Mesodermal cell (in vitro differentiated cells): ENCODE results near the gene SLC12A6.
"Not testable (repeated sequence)": the region's sequence is repeated elsewhere in the genome, so short reads cannot be mapped to it uniquely, and the experiment has no call there.

ENCODE experiments used
- H3K27ac ChIP-seq: 2 replicates; pipeline ENCODE4 v1.7.0; 2013; ENCODE audit warnings: mild to moderate bottlenecking, low read depth, low read length, moderate library complexity; ENCODE audit not compliant: severe bottlenecking
- H3K36me3 ChIP-seq: 2 replicates; pipeline ENCODE4 v1.7.1; 2013; ENCODE audit warnings: mild to moderate bottlenecking, low read length, moderate library complexity; ENCODE audit not compliant: control insufficient read depth, insufficient read depth
- H3K4me1 ChIP-seq: one replicate; pipeline ENCODE4 v1.7.1; 2013; ENCODE audit warnings: mild to moderate bottlenecking, low read length; ENCODE audit not compliant: insufficient read depth, control insufficient read depth, poor library complexity, severe bottlenecking
- H3K4me3 ChIP-seq: 2 replicates; pipeline ENCODE4 v1.7.0; 2013; ENCODE audit warnings: low read length, control low read depth, mild to moderate bottlenecking; ENCODE audit not compliant: insufficient read depth, poor library complexity, severe bottlenecking; ENCODE audit errors: extremely low read depth
- H3K9me3 ChIP-seq: 2 replicates; pipeline ENCODE4 v1.7.1; 2013; ENCODE audit warnings: mild to moderate bottlenecking, low read length, moderate library complexity; ENCODE audit not compliant: control insufficient read depth
- WGBS, 2 experiments: methylation state at CpG; one replicate each; pipeline ENCODE4 v1.1.5; 2013; ENCODE audit warnings: missing lambda C conversion rate in 2 of 2; ENCODE audit not compliant: insufficient coverage in 2 of 2; 5-methylcytosine and 5-hydroxymethylcytosine counted together

The SLC12A6 gene

DNA sequence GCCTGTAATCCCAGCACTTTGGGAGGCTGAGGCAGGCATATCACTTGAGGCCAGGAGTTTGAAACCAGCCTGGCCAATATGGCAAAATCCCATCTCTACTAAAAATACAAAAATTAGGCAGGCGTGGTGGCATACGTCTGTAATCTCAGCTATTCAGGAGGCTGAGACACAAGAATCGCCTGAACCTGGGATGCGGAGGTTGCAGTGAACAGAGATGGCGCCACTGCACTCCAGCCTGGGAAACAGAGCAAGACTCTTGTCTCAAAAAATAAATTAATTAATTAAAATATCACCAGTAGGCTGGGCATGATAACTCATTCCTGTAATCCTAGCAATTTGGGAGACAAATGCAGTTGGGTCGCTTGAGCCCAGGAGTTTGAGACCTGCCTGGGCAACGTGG lies 144.3 kb downstream of the SLC12A6 start:
- H3K4me1 ChIP-seq, H3K4me3 ChIP-seq, H3K9me3 ChIP-seq, H3K27ac ChIP-seq: not testable (repeated sequence)
- WGBS, 2 experiments: 38 to 69% methylated on average over 2 to 5 of the region's 7 CpGs
- H3K36me3 ChIP-seq: peaks cover 36% of the 10 kb centered on the region

DNA sequence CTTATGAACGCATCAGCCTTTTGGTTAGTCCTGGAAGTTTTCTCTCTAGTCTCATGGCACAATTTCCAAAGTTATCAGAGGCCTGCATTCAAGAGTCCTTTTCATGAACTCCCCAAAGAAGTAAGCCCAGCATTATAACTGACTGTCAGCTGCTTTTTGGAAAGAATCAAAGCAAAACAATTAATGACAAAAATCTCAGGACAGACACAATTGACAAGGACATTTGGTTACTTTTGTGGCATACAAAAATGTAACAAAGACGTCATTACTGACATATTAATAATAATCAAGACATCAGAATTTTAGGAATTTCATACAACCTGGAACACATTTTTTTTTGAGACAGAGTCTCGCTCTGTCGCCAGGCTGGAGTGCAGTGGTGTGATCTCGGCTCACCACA lies 148.9 kb downstream of the SLC12A6 start:
- no peak overlapping the region for H3K27ac ChIP-seq

DNA sequence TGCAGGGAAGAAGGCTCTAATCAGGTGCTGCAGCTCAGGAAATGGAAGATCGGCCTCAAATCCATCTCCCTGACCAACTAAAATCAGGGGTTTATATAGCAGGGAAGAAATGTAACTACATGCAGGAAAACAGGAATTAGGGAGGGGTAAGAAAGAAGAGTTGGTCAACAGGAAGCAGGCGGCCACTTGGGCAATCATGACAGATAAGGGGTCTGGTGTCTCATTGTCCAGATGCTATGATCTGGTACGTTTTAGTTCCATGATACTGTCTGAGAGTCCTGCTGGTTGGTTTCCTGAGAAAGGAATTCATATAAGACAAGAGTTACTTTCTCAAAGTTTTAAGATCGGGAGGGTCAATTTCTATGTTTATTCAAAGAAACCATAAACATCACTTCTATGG lies 151.9 kb downstream of the SLC12A6 start:
- no peak overlapping the region for H3K4me3 ChIP-seq
- peaks cover 36% of the 10 kb centered on the region for H3K36me3 ChIP-seq
- no peak overlapping the region for H3K27ac ChIP-seq
- H3K4me1 ChIP-seq: no peaks in the 10 kb centered on the region
- peaks cover 17% of the 10 kb centered on the region for H3K9me3 ChIP-seq
- WGBS, 2 experiments: 90 to 100% methylated on average over 2 to 3 of the region's 4 CpGs

More for the DNA sequence above, 148.9 kb downstream of the SLC12A6 start:
- Histone ChIP-seq H3K4me1 (no peaks in the 10 kb centered on the region), H3K36me3 (peaks cover 41% of the 10 kb centered on the region), H3K9me3 (peaks cover 17% of the 10 kb centered on the region), H3K4me3 (no peak overlapping the region)
- 95 to 96% methylated on average over 4 to 5 of the region's 5 CpGs for WGBS, 2 experiments

DNA sequence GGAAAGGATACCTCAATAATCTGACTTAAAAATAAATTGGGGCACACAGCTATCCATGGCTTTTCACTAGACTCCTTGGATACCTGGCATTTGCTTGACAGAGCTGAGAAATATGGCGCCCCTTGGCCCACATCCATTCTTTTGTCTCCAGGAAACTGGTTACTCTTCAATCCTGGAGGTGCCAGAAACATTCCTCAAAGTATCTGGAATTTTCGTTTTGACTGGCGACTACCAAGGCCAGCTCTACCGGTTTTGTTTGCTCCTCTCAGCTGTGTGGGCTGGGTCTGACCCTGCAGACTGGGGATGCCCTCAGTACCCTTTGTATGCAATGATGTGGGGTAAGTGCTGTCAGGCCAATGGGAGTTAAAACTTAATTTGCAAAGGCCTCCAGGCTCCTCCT lies 154.6 kb downstream of the SLC12A6 start:
- peaks cover 17% of the 10 kb centered on the region for H3K9me3 ChIP-seq
- H3K4me3 ChIP-seq: no peak overlapping the region
- 63 to 84% methylated on average over 3 to 4 of the region's 4 CpGs for WGBS, 2 experiments
- peaks cover 30% of the 10 kb centered on the region for H3K36me3 ChIP-seq
- no peak overlapping the region for H3K27ac ChIP-seq
- no peaks in the 10 kb centered on the region for H3K4me1 ChIP-seq
